Stimulated activated CD4-positive, alpha-beta T cell treated with anti-CD3 and anti-CD28 coated beads, Interleukin-1b, Interleukin-23, amount 100 ng/mL, for 24 hours (primary cell): ENCODE measurements around the gene HS6ST2.
"Not testable (repeated sequence)": the region's sequence is repeated elsewhere in the genome, so short reads cannot be mapped to it uniquely, and the experiment has no call there.

Experiments used
- DNase-seq, 4 experiments: peaks; one replicate each; pipeline ENCODE4 v3.0.0-alpha.2; 2020; ENCODE audit warnings: low read depth in 4 of 4, low spot score in 1 of 4

HS6ST2 gene

DNA sequence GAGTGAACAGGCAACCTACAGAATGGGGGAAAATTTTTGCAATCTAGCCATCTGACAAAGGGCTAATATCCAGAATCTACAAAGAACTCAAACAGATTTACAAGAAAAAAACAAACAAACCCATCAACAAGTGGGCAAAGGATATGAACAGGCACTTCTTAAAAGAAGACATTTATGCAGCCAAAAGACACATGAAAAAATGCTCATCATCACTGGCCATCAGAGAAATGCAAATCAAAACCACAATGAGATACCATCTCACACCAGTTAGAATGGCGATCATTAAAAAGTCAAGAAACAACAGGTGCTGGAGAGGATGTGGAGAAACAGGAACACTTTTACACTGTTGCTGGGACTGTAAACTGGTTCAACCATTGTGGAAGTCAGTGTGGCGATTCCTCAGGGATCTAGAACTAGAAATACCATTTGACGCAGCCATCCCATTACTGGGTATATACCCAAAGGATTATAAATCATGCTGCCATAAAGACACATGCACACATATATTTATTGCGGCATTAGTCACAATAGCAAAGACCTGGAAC is 13.3 kb downstream of the HS6ST2 start:
- not testable (repeated sequence) for DNase-seq

DNA sequence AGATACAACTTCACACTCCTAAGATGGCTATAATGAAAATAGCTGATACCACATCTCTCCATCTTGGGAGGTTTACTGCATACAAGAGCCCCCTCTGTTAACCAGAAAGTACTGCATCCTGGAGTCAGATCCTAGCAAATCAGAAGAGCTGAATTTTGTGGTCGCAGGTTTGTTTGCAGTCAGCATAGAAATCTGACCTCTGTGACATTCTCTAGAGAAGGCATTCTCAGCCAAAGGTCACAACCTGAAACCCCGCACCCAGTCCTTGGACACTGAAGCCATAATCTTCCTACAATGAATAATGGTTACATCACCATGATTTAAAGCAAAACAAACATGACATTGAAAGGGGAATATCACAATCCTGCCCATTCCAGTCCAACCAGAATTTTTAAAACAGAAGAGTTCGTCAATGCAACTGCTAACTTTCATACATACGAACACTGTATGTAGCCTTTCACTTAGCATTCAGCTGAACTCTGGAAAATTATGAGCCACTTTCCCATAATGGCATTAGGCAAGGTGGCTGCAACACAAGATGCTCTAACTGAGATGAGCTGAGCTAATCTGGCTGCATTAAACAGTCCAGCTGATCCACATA is 17.6 kb downstream of the HS6ST2 start:
- no peak for DNase-seq

DNA sequence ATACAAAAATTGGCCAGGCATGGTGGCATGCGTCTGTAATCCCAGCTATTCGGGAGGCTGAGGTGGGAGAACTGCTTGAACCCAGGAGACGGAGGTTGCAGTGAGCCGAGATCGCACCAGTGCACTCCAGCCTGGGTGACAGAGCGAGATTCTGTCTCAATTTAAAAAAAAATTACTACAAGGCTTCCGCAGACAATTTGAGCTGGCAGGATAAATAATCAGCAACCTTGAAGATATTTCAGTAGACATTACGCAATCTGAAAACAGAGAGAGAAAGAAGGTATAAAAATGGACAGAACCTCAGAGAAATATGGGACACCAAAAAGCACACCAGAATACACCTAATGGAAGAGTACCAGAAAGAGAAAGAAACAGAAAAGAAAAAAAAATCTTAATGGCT is 25.3 kb downstream of the HS6ST2 start:
- no peak for DNase-seq

DNA sequence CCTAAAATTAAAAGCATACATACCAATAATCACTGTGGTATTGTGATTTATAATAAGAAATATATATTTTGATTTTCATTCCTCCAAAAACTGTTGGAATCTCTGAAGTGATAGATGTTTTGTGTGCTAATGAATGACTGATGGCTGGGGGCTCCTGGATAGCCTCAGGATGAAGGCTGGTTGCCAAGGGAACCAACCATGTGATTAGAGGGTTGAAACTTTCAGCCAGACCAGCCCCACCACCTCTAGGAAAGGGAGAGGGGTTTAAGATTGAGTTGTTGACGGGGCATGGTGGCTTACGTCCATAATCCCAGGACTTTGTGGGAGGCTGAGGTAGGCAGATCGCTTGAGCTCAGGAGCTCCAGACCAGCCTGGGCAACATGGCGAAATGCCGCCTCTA is 34.0 kb downstream of the HS6ST2 start:
- no peak for DNase-seq

DNA sequence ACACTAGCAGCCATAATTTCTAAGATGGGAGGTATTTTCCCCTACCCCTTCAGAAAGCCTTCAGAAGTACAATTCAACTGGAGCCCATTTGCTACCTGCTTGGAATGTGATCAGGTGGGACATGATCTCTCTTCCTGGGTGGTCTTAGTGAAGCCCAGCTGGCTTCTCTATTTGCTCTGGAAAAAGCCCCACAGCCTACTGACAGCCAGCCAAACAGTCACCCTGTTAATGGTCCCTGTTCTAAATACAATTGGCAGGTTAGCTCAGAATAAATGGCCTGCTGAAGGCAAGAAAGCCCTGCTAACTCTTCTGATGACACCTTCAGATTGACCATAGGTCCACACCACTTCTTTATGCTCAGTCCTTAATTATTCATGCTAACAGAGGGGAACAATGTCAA is 39.9 kb downstream of the HS6ST2 start:
- no peak for DNase-seq

DNA sequence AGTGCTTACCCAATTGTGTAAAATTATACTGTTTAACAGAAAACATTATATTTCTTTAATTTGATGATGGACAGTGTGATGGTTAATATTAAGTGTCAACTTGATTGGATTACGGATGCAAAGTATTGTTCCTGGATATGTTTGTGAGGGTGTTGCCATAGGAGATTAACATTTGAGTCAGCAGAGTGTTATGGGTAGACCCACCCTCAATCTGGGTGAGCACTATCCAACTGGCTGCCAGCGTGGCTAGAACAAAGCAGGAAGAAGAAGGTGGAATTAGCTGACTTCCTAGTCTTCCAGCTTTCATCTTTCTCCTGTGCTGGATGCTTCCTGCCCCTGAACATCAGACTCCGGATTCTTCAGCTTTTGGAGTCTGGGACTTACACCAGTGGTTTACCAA is 42.1 kb downstream of the HS6ST2 start:
- no peak for DNase-seq

- DNase-seq, result no peak
Observed at GRCh38 chrX:132909643-132910042, 48.8 kb downstream of the HS6ST2 start.

GRCh38 chrX:132908891-132909290 is 49.5 kb downstream of the HS6ST2 start:
- DNase-seq, result no peak

- no peak for DNase-seq
Observed at GRCh38 chrX:132900633-132901293, 57.7 kb downstream of the HS6ST2 start.

- DNase-seq, result no peak
Observed at GRCh38 chrX:132887569-132887968, 70.9 kb downstream of the HS6ST2 start.

DNA sequence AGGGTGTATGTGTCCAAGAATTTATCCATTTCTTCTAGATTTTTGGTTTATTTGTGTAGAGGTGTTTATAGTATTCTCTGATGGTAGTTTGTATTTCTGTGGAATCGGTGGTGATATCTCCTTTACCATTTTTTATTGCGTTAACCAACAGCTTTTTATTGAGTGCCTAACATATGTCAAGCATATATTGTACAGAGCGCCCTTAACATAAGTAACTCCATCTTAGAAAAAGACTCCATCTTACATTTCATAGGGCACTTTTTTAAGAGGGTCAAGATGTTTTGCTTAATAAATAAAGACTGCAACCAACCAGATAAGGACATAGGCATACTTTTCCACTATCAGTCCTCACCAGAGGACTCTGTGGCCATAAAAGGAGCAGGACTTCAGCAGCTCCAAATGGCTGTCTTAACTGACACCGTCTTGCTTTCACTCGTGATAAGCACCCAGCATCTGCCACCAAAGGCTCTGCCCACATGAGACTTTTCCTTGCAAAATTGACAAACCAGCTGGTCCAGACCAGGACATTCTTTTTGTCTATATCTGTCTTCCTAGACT is 75.0 kb downstream of the HS6ST2 start:
- DNase-seq, result no peak

DNA sequence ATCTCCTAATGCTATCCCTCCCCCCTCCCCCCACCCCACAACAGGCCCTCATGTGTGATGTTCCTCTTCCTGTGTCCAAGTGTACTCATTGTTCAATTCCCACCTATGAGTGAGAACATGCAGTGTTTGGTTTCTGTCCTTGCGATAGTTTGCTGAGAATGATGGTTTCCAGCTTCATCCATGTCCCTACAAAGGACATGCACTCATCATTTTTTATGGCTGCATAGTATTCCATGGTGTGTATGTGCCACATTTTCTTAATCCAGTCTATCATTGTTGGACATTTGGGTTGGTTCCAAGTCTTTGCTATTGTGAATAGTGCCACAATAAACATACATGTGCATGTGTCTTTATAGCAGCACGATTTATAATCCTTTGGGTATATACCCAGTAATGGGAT is 77.7 kb downstream of the HS6ST2 start:
- DNase-seq, result not testable (repeated sequence)

DNA sequence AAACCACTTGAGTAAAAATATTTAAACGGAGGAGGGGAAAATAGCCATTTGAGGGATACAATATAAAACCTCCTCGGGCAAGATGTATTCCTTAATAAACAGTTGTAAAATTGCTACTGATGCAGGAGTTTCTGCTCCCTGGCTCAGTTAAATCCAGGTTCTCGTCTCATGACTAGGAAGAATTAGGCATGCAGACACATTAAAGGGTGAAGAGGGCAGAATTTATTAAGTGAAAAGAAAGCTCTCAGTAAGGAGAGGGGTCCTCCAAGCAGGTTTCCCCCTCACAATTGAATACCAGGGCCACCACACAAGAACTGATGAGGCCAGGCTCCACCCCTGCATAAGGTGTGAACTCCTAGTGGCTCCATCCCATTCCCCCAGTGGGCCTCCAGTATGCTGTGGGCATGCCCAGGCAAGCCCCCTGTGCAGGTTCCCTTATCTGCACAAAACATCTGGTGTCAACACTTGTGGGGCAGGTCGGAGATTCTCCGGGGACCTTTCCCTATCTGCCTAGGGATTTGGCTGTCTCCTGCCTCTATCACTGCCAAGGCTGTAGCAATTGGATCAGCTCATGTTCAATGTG is 80.4 kb downstream of the HS6ST2 start:
- DNase-seq, result no peak

GRCh38 chrX:132876523-132877338 is 81.7 kb downstream of the HS6ST2 start:
- DNase-seq, result no peak

DNA sequence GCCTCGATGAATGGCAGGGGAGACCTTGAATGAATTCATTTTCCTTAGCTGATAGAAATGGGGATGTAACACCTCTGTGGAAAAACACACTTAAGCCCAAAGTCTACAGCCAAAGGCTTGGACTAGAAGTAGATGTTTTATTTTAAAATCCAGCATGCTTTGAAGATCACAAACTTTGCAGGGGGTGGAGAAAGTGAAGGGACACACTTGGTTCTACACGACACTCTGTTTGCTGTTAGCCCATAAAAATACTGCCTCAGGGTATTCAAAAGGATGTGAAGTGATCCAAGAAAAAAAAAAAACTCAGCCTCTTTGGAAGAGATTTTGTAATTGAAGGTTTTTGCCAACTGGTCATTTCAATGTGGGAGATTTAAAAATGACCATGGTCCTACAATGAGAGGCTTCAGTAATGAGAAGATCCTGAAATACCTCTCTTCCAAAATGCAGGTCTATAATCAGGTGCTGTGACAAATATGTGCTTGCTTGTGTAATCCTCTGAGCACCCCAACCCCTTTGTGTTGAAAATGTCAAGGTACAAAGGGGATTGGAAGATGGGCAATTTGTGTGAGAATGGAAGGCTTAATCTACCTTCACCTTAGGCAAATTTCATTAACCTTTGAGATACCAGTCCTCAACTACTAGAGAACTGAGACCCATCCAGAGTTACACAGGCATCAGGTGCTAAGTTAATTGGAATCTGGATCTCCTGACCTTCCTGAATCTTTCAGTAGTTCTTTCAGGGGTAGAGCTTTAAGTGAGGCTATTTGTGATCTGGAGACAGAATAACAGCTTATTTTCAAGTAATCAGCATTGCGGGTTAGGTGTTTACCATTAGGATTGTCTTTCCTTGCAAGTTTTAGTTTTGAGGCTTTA is 82.5 kb downstream of the HS6ST2 start:
- no peak for DNase-seq

DNA sequence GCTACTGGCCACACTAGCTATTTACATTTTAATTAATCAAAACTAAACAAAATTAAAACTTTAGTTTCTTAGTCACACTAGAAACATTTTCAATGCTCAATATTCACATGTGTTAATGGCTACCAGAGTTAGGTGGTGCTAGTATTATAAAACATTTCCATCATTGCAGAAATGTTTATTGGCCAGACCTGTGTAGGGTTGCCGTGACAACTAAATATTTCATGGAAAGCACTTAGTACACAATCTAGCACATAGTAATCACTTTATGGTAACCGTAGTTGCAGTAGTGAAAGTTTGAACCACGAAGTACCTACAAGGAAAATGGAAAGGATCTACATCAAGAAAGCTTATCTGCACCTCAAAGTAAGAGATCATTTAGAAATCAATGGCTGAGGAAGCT is 95.9 kb downstream of the HS6ST2 start:
- no peak for DNase-seq

- no peak for DNase-seq
Observed at GRCh38 chrX:132861076-132861475, 97.4 kb downstream of the HS6ST2 start.

DNA sequence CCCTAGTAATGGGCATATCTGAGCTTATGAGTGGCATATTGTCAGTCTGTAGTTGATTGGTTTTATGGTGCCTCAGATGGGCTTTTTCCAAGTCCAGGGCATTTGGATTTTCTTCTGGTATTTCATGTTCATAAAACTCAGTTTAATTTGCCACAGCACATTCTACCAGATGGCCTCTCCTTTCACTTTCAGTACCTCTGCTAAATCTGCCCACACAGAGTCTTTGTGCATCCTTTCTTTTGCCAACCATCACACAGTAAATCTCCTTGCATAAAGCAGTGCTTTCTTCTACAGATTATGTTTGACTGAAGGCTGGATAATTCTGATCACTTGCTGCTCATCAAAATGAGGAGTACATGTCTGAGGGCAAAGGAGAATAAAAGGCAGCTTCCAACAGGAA is 98.2 kb downstream of the HS6ST2 start:
- no peak for DNase-seq

DNA sequence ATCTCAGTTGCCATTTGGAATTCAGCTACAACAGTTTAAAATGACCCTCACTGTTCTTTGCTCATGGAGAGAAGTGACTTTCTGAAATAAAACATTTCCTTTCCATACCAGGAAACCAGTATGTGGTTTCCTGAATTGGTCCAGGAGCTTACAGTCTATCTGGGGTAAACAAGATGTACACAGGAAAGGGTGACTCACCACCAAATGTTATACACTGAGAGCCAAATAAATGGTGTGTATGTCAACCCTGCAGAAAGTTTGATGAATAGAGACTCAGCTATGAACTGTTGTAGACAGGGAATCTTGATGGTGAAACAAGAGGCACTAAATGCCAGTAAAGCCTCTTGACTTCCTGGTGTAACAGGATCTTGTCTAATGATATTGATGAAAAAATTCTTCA is 100.4 kb downstream of the HS6ST2 start:
- DNase-seq, result no peak

DNA sequence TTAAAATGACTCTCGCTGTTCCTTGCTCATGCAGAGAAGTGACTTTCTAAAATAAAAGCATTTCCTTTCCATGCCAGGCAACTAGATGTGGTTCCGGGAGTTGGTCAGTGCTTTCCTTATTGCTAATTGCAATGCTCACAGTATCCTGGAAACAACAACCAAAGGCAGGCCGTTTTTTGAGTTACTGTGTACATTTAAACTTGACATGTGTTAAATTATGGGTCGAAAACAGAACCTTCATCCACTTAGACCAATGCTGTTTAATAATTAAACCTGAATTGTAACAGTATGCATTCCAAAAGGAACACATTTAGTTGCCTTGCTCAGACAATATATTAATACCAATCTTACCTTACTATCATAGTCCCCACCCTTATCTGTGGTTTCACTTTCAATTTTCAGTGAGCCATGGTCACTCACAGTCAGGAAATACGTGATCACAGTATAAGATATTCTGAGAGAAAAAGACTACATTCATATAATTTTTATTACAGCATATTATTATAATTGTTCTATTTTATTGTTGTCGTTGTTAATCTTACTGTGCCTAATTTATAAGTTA is 102.6 kb downstream of the HS6ST2 start:
- no peak for DNase-seq
